ENCODE results near the gene ETS1.

The ETS1 gene

DNA sequence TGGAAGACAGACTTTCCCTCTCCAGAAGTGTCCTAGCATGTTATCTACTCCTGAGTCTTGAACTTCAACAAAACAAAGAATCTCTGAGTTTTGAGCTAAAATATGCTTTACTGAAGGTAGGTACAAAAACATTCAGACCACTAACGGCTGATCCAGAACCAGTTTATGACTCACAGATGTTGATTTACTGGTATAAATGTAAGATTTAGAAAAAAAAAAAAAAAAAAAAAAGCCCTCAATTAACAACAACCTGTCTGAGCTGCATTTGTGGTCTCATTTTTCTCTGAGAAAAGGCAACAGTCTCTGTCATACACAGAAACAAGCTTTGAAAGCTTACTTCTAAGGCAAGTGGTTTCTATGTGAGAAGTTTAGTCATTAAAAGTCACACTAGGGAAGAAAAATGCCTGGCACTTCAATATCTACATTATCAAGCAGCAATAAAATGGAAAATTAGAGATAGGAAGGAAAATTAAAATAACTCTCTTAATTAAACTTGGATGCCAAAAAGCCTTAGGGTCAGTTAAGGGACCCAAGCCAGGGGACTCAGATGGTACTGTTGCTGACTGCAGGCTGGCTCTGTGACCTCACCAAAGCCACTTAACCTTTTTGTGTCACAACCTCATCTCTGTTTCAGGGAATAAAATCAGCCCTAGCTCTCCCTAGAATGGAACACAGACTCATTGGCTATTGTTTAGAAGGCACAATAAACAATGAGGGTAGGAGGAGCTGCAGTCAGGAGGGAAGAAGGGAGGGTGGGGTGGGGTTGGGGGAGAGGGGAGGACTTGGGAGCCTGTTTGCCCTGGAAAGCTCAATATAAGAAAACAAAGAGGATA, 61.7 kb downstream of the ETS1 start:
- no peak overlapping the region for H3K4me3 ChIP-seq
- DNase-seq (ENCODE audit: low spot score) = no peak
- TF ChIP-seq, protein P1, sequence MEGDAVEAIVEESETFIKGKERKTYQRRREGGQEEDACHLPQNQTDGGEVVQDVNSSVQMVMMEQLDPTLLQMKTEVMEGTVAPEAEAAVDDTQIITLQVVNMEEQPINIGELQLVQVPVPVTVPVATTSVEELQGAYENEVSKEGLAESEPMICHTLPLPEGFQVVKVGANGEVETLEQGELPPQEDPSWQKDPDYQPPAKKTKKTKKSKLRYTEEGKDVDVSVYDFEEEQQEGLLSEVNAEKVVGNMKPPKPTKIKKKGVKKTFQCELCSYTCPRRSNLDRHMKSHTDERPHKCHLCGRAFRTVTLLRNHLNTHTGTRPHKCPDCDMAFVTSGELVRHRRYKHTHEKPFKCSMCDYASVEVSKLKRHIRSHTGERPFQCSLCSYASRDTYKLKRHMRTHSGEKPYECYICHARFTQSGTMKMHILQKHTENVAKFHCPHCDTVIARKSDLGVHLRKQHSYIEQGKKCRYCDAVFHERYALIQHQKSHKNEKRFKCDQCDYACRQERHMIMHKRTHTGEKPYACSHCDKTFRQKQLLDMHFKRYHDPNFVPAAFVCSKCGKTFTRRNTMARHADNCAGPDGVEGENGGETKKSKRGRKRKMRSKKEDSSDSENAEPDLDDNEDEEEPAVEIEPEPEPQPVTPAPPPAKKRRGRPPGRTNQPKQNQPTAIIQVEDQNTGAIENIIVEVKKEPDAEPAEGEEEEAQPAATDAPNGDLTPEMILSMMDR (IDR thresholded peaks at IDR 0.05) = no peak
- peak overlapping the region in 1 of 2 donors; percentile 22 for H3K27ac ChIP-seq

DNA sequence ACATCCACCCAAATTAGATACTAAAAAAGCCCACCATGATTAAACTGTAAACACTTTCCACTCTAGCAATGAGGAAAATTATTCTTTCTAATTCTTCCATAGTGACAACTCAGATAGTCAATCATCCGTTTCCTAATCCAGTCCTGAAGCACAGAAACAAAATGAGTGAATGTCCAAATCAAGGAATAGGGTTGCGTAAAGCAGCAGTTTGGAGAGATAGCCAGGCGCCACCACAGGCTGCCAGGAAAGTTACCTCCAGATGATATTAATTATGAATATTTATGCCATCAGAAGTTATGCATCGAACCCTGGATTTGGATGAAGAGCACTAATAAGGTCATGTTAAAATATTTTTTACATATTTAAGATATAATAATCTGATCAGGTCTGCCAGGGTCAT, 63.2 kb downstream of the ETS1 start:
- no peak for DNase-seq (ENCODE audit: low spot score)
- Histone ChIP-seq H3K4me3 (no peak overlapping the region), H3K27ac (no peak overlapping the region)
- TF ChIP-seq, protein P1 (IDR thresholded peaks at IDR 0.05) = no peak

DNA sequence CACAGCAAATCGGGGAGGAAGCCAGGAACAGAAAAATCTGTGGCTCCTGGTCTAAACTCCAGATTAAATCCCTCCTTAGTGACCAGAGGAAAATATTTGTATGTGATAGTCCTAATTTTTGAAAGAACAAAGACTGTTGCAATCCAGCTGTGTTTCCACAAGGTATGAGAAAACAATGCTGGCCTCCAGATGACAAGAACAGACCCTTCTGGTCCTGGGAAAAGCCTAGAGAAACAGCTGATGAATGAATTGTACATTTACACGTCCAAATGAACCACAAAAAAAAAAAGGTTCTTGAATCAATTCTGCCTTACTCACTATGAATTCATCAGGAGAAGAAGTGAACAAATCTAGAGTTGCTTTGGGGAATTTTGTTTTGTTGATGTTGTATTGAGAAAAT, 63.7 kb downstream of the ETS1 start:
- TF ChIP-seq, protein P1 (IDR thresholded peaks at IDR 0.05) = no peak
- no peak for DNase-seq (ENCODE audit: low spot score)
- peak overlapping the region; percentile 94 to 95 for H3K27ac ChIP-seq
- H3K4me3 ChIP-seq = no peak overlapping the region

- peak overlapping the region; percentile 94 to 95 for H3K27ac ChIP-seq
- peak overlapping the region; percentile 82 for H3K4me3 ChIP-seq
- TF ChIP-seq, protein P1 (IDR thresholded peaks at IDR 0.05) = no peak
- DNase-seq (ENCODE audit: low spot score) = no peak
Measured at GRCh38 chr11:128522943-128523518, 64.3 kb downstream of the ETS1 start.

DNA sequence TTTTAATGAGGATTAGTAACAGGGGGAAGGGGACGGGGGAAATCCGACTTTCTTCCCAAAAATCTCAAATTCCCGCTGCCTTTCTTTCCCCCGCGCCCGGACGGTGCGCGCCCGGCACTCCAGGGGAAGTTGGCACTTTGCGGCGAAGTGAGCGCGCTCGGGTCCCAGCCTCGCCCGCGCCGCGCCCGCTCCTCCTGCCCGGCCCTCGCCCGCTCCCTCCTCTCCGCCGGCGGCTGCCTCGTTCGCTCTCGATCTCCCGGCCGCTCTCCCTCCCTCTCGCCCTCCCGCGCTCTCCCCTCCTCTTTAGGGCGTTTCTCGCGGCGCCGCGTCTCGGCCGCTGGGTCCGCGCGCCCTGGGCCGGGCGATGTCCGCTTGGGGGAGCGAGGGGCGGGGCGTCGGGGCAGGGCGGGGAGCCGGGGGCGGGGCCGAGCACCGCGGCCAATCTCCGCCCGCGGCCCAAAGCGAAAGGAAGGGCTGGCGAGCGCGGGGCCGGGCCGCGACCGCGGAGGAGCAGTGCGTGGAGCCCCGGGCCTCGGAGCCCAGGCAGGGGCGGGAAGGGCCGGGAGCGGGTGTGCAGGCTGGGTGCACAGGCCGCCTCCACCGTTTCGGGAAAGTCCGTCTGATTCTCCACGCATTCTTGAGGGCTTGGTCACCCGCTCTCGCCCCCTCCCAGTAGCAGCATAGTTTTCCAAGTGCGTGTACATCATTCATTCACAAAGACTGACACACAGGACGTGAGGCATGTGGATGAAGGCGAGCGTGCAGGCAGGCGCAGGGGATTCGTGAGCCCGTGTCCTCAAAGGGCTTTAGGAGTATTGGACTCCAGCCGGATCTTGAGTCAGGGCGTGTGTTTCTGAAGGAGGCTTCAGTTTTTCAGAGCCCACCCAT, 65.1 kb downstream of the ETS1 start:
- H3K27ac ChIP-seq = peak overlapping the region; percentile 94 to 95
- TF ChIP-seq, protein P1 (IDR thresholded peaks at IDR 0.05) = no peak
- peak overlapping the region; percentile 82 for H3K4me3 ChIP-seq
- DNase-seq (ENCODE audit: low spot score) = peak; percentile 95

GRCh38 chr11:128521682-128522054, 65.7 kb downstream of the ETS1 start:
- peak overlapping the region; percentile 94 to 95 for H3K27ac ChIP-seq
- TF ChIP-seq, protein P1 (IDR thresholded peaks at IDR 0.05) = no peak
- H3K4me3 ChIP-seq = peak overlapping the region; percentile 82
- DNase-seq (ENCODE audit: low spot score) = peak; percentile 81

Data from coronary artery (tissue), 2 donors.